HepG2 (cell line): ENCODE results near the gene THUMPD1. TPM values are rescaled to one million over a fixed set of nuclear protein-coding genes. Genes with fewer than 3 reads are reported as not detected.

Source experiments
- CBFB ChIP-seq: sonication (generic); formaldehyde crosslinking; IDR thresholded peaks from 2 replicates; pipeline ENCODE4 v1.4.0; 2020; ENCODE audit warnings: missing genetic modification reagents
- HNRNPUL1 ChIP-seq: fragments of 200-400 bp; formaldehyde crosslinking; IDR thresholded peaks from 2 replicates; pipeline ENCODE4 v1.6.1; 2017; ENCODE audit warnings: low read depth, mild to moderate bottlenecking, low read length, moderate library complexity
- NFIB ChIP-seq: sonication (generic); formaldehyde crosslinking; IDR thresholded peaks from 2 replicates; pipeline ENCODE4 v1.9.0; 2021; ENCODE audit warnings: missing genetic modification reagents, mild to moderate bottlenecking, borderline replicate concordance
- NR3C1 ChIP-seq: sonication (generic); formaldehyde crosslinking; IDR thresholded peaks from 2 replicates; pipeline ENCODE4 v1.4.0; 2020; ENCODE audit warnings: missing genetic modification reagents
- RARA ChIP-seq: IDR thresholded peaks from 2 replicates; pipeline ENCODE4 v1.6.1; 2016; ENCODE audit warnings: missing genetic modification reagents, missing compliant biosample characterization
- SIX1 ChIP-seq: sonication (generic); formaldehyde crosslinking; IDR thresholded peaks from 2 replicates; pipeline ENCODE4 v1.4.0; 2020; ENCODE audit warnings: missing genetic modification reagents, borderline replicate concordance
- SP2 ChIP-seq: sonication (generic); formaldehyde crosslinking; IDR thresholded peaks from 2 replicates; pipeline ENCODE4 v1.5.1; 2020; ENCODE audit warnings: mild to moderate bottlenecking, missing genetic modification reagents
- WIZ ChIP-seq: sonication (generic); formaldehyde crosslinking; IDR thresholded peaks from 2 replicates; pipeline ENCODE4 v1.5.1; 2020; ENCODE audit warnings: mild to moderate bottlenecking, missing genetic modification reagents
- XRCC5 ChIP-seq: fragments of 200-400 bp; formaldehyde crosslinking; optimal IDR thresholded peaks from 2 replicates; pipeline ENCODE3; 2017; ENCODE audit warnings: mild to moderate bottlenecking, low read length
- ZNF138 ChIP-seq: sonication (generic); formaldehyde crosslinking; IDR thresholded peaks from 2 replicates; pipeline ENCODE4 v1.5.0; 2020; ENCODE audit warnings: mild to moderate bottlenecking, low read depth, missing genetic modification reagents
- ZNF30 ChIP-seq: sonication (generic); formaldehyde crosslinking; IDR thresholded peaks from 2 replicates; pipeline ENCODE4 v1.5.0; 2020; ENCODE audit warnings: mild to moderate bottlenecking, missing genetic modification reagents
- ZNF446 ChIP-seq: sonication (generic); formaldehyde crosslinking; IDR thresholded peaks from 2 replicates; pipeline ENCODE4 v1.5.0; 2020; ENCODE audit warnings: mild to moderate bottlenecking, missing genetic modification reagents
- ZSCAN30 ChIP-seq: sonication (generic); formaldehyde crosslinking; IDR thresholded peaks from 2 replicates; pipeline ENCODE4 v1.5.0; 2020; ENCODE audit warnings: mild to moderate bottlenecking, missing genetic modification reagents
- ZSCAN31 ChIP-seq: sonication (generic); formaldehyde crosslinking; IDR thresholded peaks from 2 replicates; pipeline ENCODE4 v1.5.0; 2020; ENCODE audit warnings: low read depth, mild to moderate bottlenecking, missing genetic modification reagents
- polyA plus RNA-seq, 8 experiments: library from polyadenylated mRNA; depleted of rRNA in 3 of 8; stranded (reverse) in 7 of 8; unstranded in 1 of 8; fragments of >200 nt; fragmentation: Illumina TruSeq in 4 of 8; extraction: Trizol in 4 of 8; gene quantifications; 2 replicates each; pipeline versions ENCODE4 v1.2.1 to v1.2.3, GENCODE V29; 2011 to 2016; ENCODE audit warnings: low read depth in 4 of 8, missing spikeins in 1 of 8, mixed read lengths in 1 of 8; ENCODE audit not compliant: insufficient read depth in 1 of 8
- total RNA-seq, 5 experiments: library from RNA; depleted of rRNA; stranded (reverse); fragments of >200 nt; fragmentation: Illumina TruSeq; extraction: Trizol; gene quantifications; 2 replicates each; pipeline ENCODE4 v1.2.3, GENCODE V29; 2016; ENCODE audit warnings: low read depth in 1 of 5
- TF ChIP-seq, protein P1 (sequence below): sonication (generic); formaldehyde crosslinking; conservative IDR thresholded peaks from 2 replicates; pipeline ENCODE4 v1.8.0; 2022; ENCODE audit warnings: mild to moderate bottlenecking, moderate library complexity, missing genetic modification reagents
- TF ChIP-seq, protein P2 (sequence below): sonication (generic); formaldehyde crosslinking; IDR thresholded peaks from 2 replicates; pipeline ENCODE4 v1.5.0; 2020; ENCODE audit warnings: mild to moderate bottlenecking, missing genetic modification reagents
- TF ChIP-seq, protein P3 (sequence below): sonication (generic); formaldehyde crosslinking; IDR thresholded peaks from 2 replicates; pipeline ENCODE4 v1.4.0; 2020; ENCODE audit warnings: missing genetic modification reagents
- TF ChIP-seq, protein P4 (sequence below): sonication (generic); formaldehyde crosslinking; IDR thresholded peaks from 2 replicates; pipeline ENCODE4 v1.5.0; 2020; ENCODE audit warnings: missing genetic modification reagents
- TF ChIP-seq, protein P5 (sequence below): sonication (generic); formaldehyde crosslinking; conservative IDR thresholded peaks from 2 replicates; pipeline ENCODE4 v1.4.0; 2020; ENCODE audit warnings: missing genetic modification reagents
- TF ChIP-seq, protein P6 (sequence below): IDR thresholded peaks from 2 replicates; pipeline ENCODE4 v1.6.1; 2016; ENCODE audit warnings: control low read depth

The THUMPD1 gene
- total and polyA plus RNA-seq, 2 of the 13 experiments (the other 11 are each of a cell fraction or from before 2014, with no cell fraction given), result 22.7 to 69.1 TPM

DNA sequence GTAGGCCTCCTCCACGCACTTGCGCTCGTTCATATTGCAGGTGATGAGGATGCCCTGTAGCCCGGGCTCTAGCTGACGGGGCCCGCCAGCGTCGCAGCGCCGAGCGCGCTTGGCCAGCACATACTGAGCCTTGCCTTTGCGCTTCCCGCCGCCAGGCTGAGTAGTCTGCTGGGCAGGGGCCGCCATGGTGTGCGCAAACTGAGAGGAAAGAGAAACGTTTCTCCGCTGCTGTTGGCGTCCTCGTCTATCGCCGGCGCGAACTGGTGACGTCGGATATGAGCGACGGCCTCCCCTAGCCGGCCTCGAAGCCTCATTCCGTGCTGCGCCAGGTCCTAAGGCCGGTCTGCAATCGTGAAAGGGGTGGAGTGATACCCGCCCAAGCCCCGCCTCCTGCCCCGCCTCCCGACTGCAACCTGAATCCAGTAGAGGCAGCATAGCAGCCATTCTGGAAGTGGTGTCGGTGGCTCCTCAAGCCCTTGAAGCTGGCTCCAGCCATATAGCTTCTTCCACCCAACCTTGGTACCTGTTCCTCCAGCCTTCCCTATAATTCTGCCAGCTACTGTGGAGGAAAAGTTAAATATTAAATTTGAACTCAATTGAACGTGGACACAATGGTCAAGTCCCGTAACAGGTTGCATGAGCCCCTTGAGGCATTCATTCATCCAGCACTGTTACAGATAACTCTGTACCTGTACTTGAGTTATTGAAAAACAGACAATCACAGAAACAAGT, at the start of gene THUMPD1 (continued):
- TF ChIP-seq, protein P1, sequence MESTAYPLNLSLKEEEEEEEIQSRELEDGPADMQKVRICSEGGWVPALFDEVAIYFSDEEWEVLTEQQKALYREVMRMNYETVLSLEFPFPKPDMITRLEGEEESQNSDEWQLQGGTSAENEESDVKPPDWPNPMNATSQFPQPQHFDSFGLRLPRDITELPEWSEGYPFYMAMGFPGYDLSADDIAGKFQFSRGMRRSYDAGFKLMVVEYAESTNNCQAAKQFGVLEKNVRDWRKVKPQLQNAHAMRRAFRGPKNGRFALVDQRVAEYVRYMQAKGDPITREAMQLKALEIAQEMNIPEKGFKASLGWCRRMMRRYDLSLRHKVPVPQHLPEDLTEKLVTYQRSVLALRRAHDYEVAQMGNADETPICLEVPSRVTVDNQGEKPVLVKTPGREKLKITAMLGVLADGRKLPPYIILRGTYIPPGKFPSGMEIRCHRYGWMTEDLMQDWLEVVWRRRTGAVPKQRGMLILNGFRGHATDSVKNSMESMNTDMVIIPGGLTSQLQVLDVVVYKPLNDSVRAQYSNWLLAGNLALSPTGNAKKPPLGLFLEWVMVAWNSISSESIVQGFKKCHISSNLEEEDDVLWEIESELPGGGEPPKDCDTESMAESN (CRISPR knock-in tag), result peak; percentile 98
- TF ChIP-seq RARA (CRISPR knock-in tag) (peak; percentile 78), HNRNPUL1 (0 out of 2 replicates have a peak, but pooled peaks have one; percentile 46), CBFB (peak; percentile 93), XRCC5 (peak; percentile 94), ZNF446 (CRISPR knock-in tag) (peak; percentile 97), NFIB (CRISPR knock-in tag) (no peak), ZSCAN31 (CRISPR knock-in tag) (peak; percentile 97), NR3C1 (CRISPR knock-in tag) (peak; percentile 86; the same call in 1 of the 2 replicates), SIX1 (peak; percentile 56; the same call in 1 of the 2 replicates), SP2 (CRISPR knock-in tag) (peak; percentile 63), ZSCAN30 (CRISPR knock-in tag) (no peak), WIZ (CRISPR knock-in tag) (peak; percentile 91; the same call in 1 of the 2 replicates), ZNF138 (CRISPR knock-in tag) (peak; percentile 92), ZNF30 (CRISPR knock-in tag) (0 out of 2 replicates have a peak, but pooled peaks have one; percentile 27)
- TF ChIP-seq, protein P2, sequence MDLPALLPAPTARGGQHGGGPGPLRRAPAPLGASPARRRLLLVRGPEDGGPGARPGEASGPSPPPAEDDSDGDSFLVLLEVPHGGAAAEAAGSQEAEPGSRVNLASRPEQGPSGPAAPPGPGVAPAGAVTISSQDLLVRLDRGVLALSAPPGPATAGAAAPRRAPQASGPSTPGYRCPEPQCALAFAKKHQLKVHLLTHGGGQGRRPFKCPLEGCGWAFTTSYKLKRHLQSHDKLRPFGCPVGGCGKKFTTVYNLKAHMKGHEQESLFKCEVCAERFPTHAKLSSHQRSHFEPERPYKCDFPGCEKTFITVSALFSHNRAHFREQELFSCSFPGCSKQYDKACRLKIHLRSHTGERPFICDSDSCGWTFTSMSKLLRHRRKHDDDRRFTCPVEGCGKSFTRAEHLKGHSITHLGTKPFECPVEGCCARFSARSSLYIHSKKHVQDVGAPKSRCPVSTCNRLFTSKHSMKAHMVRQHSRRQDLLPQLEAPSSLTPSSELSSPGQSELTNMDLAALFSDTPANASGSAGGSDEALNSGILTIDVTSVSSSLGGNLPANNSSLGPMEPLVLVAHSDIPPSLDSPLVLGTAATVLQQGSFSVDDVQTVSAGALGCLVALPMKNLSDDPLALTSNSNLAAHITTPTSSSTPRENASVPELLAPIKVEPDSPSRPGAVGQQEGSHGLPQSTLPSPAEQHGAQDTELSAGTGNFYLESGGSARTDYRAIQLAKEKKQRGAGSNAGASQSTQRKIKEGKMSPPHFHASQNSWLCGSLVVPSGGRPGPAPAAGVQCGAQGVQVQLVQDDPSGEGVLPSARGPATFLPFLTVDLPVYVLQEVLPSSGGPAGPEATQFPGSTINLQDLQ (CRISPR knock-in tag), result peak; percentile 64
- TF ChIP-seq, protein P3, sequence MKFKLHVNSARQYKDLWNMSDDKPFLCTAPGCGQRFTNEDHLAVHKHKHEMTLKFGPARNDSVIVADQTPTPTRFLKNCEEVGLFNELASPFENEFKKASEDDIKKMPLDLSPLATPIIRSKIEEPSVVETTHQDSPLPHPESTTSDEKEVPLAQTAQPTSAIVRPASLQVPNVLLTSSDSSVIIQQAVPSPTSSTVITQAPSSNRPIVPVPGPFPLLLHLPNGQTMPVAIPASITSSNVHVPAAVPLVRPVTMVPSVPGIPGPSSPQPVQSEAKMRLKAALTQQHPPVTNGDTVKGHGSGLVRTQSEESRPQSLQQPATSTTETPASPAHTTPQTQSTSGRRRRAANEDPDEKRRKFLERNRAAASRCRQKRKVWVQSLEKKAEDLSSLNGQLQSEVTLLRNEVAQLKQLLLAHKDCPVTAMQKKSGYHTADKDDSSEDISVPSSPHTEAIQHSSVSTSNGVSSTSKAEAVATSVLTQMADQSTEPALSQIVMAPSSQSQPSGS (CRISPR knock-in tag), result peak; percentile 95
- TF ChIP-seq, protein P4, sequence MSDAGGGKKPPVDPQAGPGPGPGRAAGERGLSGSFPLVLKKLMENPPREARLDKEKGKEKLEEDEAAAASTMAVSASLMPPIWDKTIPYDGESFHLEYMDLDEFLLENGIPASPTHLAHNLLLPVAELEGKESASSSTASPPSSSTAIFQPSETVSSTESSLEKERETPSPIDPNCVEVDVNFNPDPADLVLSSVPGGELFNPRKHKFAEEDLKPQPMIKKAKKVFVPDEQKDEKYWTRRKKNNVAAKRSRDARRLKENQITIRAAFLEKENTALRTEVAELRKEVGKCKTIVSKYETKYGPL (CRISPR knock-in tag), result peak; percentile 78
- TF ChIP-seq, protein P5, sequence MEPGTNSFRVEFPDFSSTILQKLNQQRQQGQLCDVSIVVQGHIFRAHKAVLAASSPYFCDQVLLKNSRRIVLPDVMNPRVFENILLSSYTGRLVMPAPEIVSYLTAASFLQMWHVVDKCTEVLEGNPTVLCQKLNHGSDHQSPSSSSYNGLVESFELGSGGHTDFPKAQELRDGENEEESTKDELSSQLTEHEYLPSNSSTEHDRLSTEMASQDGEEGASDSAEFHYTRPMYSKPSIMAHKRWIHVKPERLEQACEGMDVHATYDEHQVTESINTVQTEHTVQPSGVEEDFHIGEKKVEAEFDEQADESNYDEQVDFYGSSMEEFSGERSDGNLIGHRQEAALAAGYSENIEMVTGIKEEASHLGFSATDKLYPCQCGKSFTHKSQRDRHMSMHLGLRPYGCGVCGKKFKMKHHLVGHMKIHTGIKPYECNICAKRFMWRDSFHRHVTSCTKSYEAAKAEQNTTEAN (CRISPR knock-in tag), result peak; percentile 85
- TF ChIP-seq, protein P6, sequence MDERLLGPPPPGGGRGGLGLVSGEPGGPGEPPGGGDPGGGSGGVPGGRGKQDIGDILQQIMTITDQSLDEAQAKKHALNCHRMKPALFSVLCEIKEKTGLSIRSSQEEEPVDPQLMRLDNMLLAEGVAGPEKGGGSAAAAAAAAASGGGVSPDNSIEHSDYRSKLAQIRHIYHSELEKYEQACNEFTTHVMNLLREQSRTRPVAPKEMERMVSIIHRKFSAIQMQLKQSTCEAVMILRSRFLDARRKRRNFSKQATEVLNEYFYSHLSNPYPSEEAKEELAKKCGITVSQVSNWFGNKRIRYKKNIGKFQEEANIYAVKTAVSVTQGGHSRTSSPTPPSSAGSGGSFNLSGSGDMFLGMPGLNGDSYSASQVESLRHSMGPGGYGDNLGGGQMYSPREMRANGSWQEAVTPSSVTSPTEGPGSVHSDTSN (CRISPR knock-in tag), result peak; percentile 51; the same call in 1 of the 2 replicates
